Measurements from ENCODE around the gene SNX11. TPM values are rescaled to one million over a fixed set of nuclear protein-coding genes. Genes with fewer than 3 reads are reported as not detected.

Gene SNX11
- total RNA-seq, 1 experiment from 2014 or later: 28.1 TPM

- ChIA-PET POLR2A (no interaction called here), CTCF (no interaction called here)
- no peak for DNase-seq (ENCODE audit: low read depth, low spot score)
- no peaks in the 10 kb centered on the region for H3K4me1 ChIP-seq (ENCODE audit: control insufficient read depth, insufficient read depth, low read length)
- no peaks in the 10 kb centered on the region for H3K9me3 ChIP-seq (ENCODE audit: control insufficient read depth, insufficient read depth, low read depth, low read length)
- TF ChIP-seq TCF7L2 (IDR thresholded peaks at IDR 0.05; ENCODE audit: low read depth, low read length) (no peak), CTCF (IDR thresholded peaks at IDR 0.05) (no peak), SIN3A (IDR thresholded peaks at IDR 0.05; ENCODE audit: borderline replicate concordance, insufficient read depth, low read depth, low read length) (no peak), POLR2AphosphoS5 (IDR thresholded peaks at IDR 0.05; ENCODE audit: low read depth, low read length) (no peak)
- TF ChIP-seq, protein P1, sequence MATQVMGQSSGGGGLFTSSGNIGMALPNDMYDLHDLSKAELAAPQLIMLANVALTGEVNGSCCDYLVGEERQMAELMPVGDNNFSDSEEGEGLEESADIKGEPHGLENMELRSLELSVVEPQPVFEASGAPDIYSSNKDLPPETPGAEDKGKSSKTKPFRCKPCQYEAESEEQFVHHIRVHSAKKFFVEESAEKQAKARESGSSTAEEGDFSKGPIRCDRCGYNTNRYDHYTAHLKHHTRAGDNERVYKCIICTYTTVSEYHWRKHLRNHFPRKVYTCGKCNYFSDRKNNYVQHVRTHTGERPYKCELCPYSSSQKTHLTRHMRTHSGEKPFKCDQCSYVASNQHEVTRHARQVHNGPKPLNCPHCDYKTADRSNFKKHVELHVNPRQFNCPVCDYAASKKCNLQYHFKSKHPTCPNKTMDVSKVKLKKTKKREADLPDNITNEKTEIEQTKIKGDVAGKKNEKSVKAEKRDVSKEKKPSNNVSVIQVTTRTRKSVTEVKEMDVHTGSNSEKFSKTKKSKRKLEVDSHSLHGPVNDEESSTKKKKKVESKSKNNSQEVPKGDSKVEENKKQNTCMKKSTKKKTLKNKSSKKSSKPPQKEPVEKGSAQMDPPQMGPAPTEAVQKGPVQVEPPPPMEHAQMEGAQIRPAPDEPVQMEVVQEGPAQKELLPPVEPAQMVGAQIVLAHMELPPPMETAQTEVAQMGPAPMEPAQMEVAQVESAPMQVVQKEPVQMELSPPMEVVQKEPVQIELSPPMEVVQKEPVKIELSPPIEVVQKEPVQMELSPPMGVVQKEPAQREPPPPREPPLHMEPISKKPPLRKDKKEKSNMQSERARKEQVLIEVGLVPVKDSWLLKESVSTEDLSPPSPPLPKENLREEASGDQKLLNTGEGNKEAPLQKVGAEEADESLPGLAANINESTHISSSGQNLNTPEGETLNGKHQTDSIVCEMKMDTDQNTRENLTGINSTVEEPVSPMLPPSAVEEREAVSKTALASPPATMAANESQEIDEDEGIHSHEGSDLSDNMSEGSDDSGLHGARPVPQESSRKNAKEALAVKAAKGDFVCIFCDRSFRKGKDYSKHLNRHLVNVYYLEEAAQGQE (IDR thresholded peaks at IDR 0.05; ENCODE audit: insufficient read depth in 1 of 2, low read depth in 2 of 2, low read length in 1 of 2): no peak
- no peaks in the 10 kb centered on the region for H3K36me3 ChIP-seq (ENCODE audit: control insufficient read depth, insufficient read depth, low read length)
- H3K27me3 ChIP-seq (ENCODE audit: control insufficient read depth, insufficient read depth, low read length): peaks cover 23% of the 10 kb centered on the region
- H3K27ac ChIP-seq (ENCODE audit: low read length): no peak overlapping the region
- in situ Hi-C loops (cut with HindIII; ENCODE audit: low pct_unique_long_range_greater_than_20kb, low sequenced_read_pairs) (no loop called here), intact Hi-C loops (cut with micrococcal nuclease; ENCODE audit: unreplicated experiment) (no loop called here)
- no peak for ATAC-seq
- H3K4me3 ChIP-seq (ENCODE audit: low read depth in 2 of 2, low read length in 2 of 2): no peak overlapping the region
- BruUV-seq (replicated peaks): no TSS peak
Measured at GRCh38 chr17:48152289-48152688, 44.7 kb downstream of the SNX11 start.

GRCh38 chr17:48153691-48154358 lies 46.3 kb downstream of the SNX11 start:
- POLR2A ChIA-PET: no interaction called here

More at GRCh38 chr17:48153691-48154358, 46.3 kb downstream of the SNX11 start:
- in situ Hi-C loops (cut with HindIII; ENCODE audit: low pct_unique_long_range_greater_than_20kb, low sequenced_read_pairs) (no loop called here), intact Hi-C loops (cut with micrococcal nuclease; ENCODE audit: unreplicated experiment) (no loop called here)
- Histone ChIP-seq H3K27me3 (ENCODE audit: control insufficient read depth, insufficient read depth, low read length) (peaks cover 23% of the 10 kb centered on the region), H3K4me1 (ENCODE audit: control insufficient read depth, insufficient read depth, low read length) (peaks cover under 1% of the 10 kb centered on the region; the same call in 1 of the 2 replicates), H3K4me3 (ENCODE audit: low read depth in 2 of 2, low read length in 2 of 2) (no peak overlapping the region), H3K36me3 (ENCODE audit: control insufficient read depth, insufficient read depth, low read length) (no peaks in the 10 kb centered on the region), H3K27ac (ENCODE audit: low read length) (no peak overlapping the region), H3K9me3 (ENCODE audit: control insufficient read depth, insufficient read depth, low read depth, low read length) (no peaks in the 10 kb centered on the region)
- DNase-seq (ENCODE audit: low read depth, low spot score) (peak; percentile 12), ATAC-seq (peak; percentile 88)
- CTCF ChIA-PET: no interaction called here
- BruUV-seq (replicated peaks): no TSS peak
- no peak for TF ChIP-seq TCF7L2 (IDR thresholded peaks at IDR 0.05; ENCODE audit: low read depth, low read length)
- TF ChIP-seq, protein P1 (IDR thresholded peaks at IDR 0.05; ENCODE audit: insufficient read depth in 1 of 2, low read depth in 2 of 2, low read length in 1 of 2): no peak
- TF ChIP-seq CTCF (IDR thresholded peaks at IDR 0.05): peak; percentile 84
